Stimulated activated CD8-positive, alpha-beta memory T cell treated with anti-CD3 and anti-CD28 coated beads, Interleukin-4, amount 100 ng/mL, for 1 hour (primary cell): ENCODE measurements around the gene TTN.
"Not testable (repeated sequence)": the region's sequence is repeated elsewhere in the genome, so short reads cannot be mapped to it uniquely, and the experiment has no call there.

Experiments
- DNase-seq, 2 donors: peaks; one replicate each; pipeline ENCODE4 v3.0.0-alpha.2; 2020; ENCODE audit warnings: low read depth in 2 of 2, low spot score in 1 of 2

The TTN gene

GRCh38 chr2:178676046-178676445 is 131.2 kb downstream of the TTN start:
- DNase-seq: no peak

- no peak for DNase-seq
These were observed 133.1 kb downstream of the TTN start for GRCh38 chr2:178674122-178674521.

GRCh38 chr2:178666458-178666857 is 140.8 kb downstream of the TTN start:
- DNase-seq: no peak

- not testable (repeated sequence) for DNase-seq
These were observed 148.7 kb downstream of the TTN start for GRCh38 chr2:178658480-178658879.

DNA sequence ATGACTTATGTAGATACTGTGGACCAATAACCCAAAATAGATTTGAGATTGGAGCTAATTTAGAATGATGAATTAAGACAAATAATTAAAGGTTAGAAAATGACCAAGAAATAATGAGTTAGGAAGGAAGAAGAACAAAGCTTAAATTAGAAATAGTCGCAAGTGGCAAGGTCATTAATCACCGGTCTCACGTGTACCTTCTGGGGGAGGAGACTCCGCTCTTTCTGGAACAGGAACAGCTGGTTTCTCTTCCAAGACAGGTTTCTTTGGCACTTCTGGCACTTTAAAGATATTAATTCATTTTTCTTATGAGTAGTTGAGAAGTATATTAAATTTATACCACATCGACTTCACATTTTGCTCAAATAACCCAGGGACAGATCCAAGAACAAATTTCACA is 156.7 kb downstream of the TTN start:
- no peak for DNase-seq

DNA sequence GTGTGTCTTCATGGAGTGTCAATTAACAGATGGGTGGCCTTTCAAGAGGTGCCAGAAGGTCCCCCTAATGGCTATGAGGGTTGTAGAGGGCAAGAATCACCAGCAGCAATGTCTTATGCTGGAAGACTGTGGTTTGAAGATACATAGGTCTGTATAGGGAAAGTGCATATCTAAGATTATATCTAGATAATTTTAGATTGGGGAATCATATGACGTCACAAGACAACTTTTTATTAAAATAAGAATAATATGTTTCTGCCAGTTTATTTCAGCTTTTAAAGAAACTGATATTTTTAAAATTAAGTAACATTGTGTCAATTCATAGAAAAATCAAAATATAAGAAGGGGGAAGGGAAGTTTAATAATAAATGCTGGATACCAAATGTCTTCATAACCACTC is 162.3 kb downstream of the TTN start:
- no peak for DNase-seq

DNA sequence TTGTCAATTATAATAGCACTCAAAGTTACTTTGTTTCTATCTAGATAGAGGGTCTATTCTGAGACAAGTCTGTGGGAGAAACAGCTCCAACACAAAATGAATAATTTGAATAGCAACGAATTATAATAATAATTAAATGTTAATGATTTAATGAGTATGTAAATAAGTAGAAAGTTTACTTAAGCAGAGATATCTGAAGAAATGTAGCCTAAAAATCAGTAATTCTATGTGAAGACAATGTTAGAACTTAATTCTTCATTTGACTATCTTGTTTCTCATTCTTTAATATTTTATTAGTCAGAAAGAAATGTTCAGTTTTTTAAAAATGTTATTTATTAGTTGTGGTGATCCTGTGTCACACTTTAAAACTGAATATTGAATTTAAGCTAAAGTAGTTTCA is 165.7 kb downstream of the TTN start:
- DNase-seq: no peak

- no peak for DNase-seq
These were observed 171.3 kb downstream of the TTN start for GRCh38 chr2:178635897-178636296.

- no peak for DNase-seq
These were observed 174.5 kb downstream of the TTN start for GRCh38 chr2:178632729-178633128.

- DNase-seq: no peak
These were observed 176.6 kb downstream of the TTN start for GRCh38 chr2:178630581-178630980.

DNA sequence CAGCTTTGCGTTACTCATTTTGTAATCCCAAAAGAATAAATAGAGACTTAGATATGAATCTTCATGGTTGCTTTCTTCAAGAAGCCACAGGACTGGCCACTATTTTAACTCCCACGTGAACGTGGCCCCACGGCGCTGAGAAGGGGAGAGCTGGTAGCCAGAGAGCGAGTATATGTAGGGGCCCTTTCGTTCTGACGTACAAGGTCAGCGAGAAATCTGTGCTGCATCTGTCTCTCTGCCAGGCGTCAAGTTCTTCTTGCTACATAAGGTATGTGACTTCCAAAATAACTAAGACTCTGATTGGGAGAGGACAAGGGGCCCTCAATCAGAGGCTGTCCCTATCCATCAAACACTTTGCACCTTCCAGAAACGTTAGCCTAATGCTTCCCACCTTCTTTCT is 177.8 kb downstream of the TTN start:
- DNase-seq: no peak

DNA sequence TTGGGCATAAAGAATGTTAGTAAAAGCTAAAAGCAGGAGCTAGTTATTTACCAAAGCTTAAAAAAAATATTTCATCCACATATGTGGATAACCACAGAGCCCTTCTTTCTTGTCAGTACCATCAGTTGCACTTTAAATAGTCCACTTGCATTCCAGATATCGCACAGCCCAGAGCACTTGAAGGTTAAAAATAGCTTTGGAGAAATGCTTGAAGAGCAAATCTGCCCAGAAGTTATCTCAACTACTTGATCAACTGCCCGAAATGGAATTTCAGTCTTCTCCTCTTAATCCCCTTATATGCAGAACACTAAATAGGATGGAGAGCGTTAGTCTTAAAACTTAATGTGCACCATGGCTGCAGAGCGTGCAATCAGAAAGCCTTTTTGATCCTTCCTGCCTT is 178.6 kb downstream of the TTN start:
- DNase-seq: no peak

DNA sequence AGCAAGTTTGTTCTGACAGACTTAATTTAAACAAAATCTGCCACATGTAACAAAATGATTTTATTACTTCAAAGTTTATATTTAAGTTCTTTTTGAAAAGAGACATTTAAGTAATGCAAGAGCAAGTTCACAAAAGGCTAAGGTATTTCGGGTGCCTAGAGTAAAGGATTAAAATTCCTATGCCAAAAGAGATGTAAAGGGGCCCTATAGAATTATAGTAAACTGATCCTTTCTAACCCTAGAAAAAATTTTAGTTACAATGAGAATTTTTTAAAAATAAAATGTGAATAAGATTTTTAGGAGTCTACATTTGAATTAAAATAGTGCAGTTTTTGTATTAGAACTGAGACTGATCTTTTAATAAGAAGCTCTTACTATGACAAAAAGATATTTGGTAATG is 179.8 kb downstream of the TTN start:
- DNase-seq: no peak

GRCh38 chr2:178615969-178616368 is 191.3 kb downstream of the TTN start:
- no peak for DNase-seq

DNA sequence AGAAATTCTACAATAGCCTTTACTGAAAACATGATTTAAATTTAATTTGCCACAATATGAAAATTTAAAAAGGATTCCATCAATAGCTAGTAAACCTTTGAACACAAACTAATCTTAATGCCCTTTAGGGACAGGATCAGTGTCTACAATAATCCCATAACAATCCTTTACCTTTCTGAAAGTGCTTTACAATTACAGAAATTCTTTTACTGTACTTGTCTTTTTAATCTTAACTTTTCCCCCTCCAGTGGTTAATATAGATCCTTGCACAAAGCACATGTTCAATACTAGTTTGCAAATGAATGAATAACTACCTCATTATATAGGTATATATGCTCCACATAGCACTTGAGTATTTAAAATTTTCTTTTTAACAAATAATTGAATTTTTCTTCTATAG is 204.3 kb downstream of the TTN start:
- DNase-seq: no peak

- DNase-seq: no peak
These were observed 214.6 kb downstream of the TTN start for GRCh38 chr2:178592655-178593054.

DNA sequence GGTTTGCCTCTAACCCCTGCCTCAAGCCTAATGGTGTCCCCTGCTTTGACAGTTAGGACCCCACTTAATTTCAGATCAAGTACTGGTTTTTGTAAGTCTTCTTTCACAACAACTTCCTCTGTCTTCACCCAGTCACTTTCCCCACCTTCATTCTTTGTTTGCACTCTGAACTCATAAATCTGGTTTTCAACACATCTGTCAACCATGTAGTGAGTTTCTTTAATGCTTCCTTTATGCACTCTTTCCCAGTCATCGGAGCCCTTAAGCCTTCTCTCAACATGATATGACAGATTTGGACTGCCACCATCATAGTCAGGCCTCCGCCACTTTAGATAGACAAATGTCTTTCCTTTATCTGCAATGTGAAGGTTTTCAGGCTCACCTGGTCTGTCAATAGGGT is 217.9 kb downstream of the TTN start:
- DNase-seq: no peak

DNA sequence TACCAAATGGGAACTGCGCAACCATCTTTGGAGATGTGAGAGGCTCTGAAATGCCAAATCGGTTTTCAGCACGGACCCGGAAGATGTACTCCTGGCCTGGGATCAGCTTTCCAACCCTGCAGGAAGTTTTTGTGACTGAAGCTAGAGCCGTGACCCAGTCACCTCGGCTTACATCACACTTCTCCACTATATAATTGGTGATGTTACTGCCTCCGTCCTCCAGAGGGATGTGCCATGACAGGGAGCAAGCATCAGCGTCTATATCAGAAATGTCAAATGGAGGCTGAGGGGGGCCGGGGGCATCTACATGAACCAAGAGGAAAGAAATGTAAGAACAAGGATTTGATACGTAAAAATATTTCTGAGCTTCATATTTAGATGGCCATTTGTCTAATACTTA is 222.6 kb downstream of the TTN start:
- DNase-seq: no peak

- DNase-seq: no peak
These were observed 228.2 kb downstream of the TTN start for GRCh38 chr2:178579006-178579405.

- no peak for DNase-seq
These were observed 232.4 kb downstream of the TTN start for GRCh38 chr2:178574789-178575188.

GRCh38 chr2:178568227-178568626 is 239.0 kb downstream of the TTN start:
- DNase-seq: no peak

GRCh38 chr2:178553047-178553446 is 254.2 kb downstream of the TTN start:
- no peak for DNase-seq

GRCh38 chr2:178550352-178550751 is 256.9 kb downstream of the TTN start:
- DNase-seq: no peak

- no peak for DNase-seq
These were observed 264.7 kb downstream of the TTN start for GRCh38 chr2:178542569-178542968.
